Uterus (tissue), 2 donors: ENCODE measurements around the gene WDR49.

Experiments used
- CTCF ChIP-seq, 4 experiments: fragments of 200-600 bp in 2 of 4; fragments of 450-650 bp in 2 of 4; sonication (generic) in 2 of 4; IDR thresholded peaks; one replicate each; pipeline ENCODE4 v1.5.1; 2016 to 2019; ENCODE audit warnings: antibody characterized with exemption in 4 of 4, mild to moderate bottlenecking in 2 of 4, moderate library complexity in 1 of 4
- POLR2A ChIP-seq, 2 donors: fragments of 450-650 bp; IDR thresholded peaks; one replicate each; pipeline ENCODE4 v1.6.1; 2016; ENCODE audit warnings: antibody characterized with exemption in 2 of 2, mild to moderate bottlenecking in 1 of 2, moderate library complexity in 1 of 2

GRCh38 chr3:167502401-167502800 is 151.3 kb downstream of the WDR49 start:
- TF ChIP-seq CTCF (IDR thresholded peaks at IDR 0.05) (no peak), POLR2A (IDR thresholded peaks at IDR 0.05) (no peak)
